ENCODE data around the gene LCMT1.

LCMT1 gene

DNA sequence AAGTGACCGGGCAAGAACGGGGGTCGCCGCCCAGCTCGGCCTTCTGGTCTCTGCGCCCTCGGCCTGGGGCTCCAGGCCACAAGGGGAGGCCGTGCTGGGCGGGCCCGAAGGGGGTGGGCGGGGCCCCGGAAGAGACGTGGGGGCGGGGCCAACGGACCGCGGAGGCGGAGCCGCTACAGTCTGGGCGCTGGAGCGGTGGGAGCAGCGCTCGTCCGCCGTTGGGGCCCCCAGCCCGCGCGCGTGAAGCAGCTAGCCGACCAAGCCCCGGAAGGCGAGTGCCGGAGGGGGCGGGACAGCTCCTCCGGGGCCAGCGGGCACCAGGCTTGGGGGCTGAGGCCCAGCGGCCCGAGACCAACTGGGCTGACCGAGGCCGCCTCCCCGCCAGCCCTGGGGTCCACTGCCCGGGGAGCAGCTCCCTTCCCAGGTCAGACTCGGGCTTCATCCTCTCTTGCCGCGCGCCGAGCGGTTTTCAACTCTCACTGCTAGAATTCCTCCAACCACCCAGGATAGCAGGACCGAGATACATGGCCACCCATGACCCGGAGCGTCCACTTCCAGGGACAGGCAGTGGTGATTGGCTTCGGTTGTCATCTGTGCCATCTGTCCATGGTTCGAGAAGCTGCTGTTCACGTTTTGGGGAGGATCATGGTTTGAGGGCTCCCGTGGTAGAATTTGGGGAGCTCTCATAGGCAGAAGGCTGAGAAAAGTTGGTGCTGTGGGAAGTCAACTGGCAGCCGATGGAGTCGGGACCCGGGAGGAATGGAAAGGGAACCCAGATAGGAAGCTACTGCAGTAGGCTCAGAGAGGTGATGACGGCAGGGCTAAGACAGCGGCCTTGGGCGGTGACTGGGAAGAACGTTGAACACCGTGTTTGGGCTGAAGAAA lies 44.6 kb upstream of the LCMT1 start:
- DNase-seq (ENCODE audit: low read depth in 2 of 2) = peak; percentile 68 to 72
- TF ChIP-seq, protein P1, sequence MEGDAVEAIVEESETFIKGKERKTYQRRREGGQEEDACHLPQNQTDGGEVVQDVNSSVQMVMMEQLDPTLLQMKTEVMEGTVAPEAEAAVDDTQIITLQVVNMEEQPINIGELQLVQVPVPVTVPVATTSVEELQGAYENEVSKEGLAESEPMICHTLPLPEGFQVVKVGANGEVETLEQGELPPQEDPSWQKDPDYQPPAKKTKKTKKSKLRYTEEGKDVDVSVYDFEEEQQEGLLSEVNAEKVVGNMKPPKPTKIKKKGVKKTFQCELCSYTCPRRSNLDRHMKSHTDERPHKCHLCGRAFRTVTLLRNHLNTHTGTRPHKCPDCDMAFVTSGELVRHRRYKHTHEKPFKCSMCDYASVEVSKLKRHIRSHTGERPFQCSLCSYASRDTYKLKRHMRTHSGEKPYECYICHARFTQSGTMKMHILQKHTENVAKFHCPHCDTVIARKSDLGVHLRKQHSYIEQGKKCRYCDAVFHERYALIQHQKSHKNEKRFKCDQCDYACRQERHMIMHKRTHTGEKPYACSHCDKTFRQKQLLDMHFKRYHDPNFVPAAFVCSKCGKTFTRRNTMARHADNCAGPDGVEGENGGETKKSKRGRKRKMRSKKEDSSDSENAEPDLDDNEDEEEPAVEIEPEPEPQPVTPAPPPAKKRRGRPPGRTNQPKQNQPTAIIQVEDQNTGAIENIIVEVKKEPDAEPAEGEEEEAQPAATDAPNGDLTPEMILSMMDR (IDR thresholded peaks at IDR 0.05; ENCODE audit: low read depth, low read length) = no peak
- peak overlapping the region; percentile 59 to 70 for H3K4me3 ChIP-seq (replicated peaks in 1 of 2; ENCODE audit: low read depth in 2 of 2, low read length in 2 of 2)

DNA sequence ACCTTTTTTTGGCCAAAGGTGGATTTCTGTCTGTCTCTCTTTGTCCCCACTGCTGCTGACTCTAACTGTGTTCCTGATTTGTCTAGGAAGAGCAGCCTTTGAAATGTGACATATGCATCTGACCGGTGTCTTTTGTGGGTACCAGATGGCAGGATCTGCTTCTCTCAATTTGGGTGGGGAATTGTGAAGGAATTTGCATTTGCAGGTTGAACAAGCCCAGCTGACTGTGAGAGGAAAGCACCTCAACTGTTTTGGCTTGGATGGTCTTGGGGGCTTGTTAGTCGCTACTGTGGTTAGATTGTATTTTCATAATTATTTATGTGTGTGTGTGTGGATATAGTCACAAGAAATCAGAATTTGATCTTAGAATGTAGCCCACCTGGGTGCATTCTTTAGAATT lies 37.7 kb upstream of the LCMT1 start:
- no peak for DNase-seq (ENCODE audit: low read depth in 2 of 2)
- no peak overlapping the region for H3K4me3 ChIP-seq (replicated peaks in 1 of 2; ENCODE audit: low read depth in 2 of 2, low read length in 2 of 2)
- TF ChIP-seq, protein P1 (IDR thresholded peaks at IDR 0.05; ENCODE audit: low read depth, low read length) = no peak

DNA sequence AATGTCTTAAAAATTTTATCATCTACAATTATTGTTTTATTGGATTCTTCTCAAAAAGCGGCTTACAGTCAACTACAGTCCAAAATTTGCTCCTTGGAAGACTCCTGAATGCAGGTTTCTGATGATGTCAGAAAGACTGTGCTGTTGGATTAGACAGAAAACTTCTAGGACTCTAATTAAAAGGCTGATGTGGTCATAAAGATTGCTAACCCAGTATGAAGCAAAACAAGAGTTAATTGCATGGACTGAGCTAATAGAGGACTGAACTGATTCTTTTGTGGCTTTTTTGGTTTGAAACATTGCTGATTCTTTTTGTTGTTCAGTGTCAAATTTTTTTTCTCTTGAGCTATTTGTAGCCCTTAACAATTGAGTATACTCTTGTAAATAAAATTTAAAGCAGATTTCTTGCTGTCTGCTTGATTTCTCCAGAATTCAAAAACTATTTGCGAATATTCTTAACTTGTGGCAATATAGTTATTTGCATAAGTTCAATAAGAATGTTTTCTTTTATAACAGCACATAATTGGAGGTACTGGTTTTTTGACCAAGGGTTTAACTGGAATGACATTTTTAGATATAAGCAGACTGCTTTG lies 33.1 kb upstream of the LCMT1 start:
- no peak for DNase-seq (ENCODE audit: low read depth in 2 of 2)
- TF ChIP-seq, protein P1 (IDR thresholded peaks at IDR 0.05; ENCODE audit: low read depth, low read length) = no peak
- H3K4me3 ChIP-seq (replicated peaks in 1 of 2; ENCODE audit: low read depth in 2 of 2, low read length in 2 of 2) = no peak overlapping the region

DNA sequence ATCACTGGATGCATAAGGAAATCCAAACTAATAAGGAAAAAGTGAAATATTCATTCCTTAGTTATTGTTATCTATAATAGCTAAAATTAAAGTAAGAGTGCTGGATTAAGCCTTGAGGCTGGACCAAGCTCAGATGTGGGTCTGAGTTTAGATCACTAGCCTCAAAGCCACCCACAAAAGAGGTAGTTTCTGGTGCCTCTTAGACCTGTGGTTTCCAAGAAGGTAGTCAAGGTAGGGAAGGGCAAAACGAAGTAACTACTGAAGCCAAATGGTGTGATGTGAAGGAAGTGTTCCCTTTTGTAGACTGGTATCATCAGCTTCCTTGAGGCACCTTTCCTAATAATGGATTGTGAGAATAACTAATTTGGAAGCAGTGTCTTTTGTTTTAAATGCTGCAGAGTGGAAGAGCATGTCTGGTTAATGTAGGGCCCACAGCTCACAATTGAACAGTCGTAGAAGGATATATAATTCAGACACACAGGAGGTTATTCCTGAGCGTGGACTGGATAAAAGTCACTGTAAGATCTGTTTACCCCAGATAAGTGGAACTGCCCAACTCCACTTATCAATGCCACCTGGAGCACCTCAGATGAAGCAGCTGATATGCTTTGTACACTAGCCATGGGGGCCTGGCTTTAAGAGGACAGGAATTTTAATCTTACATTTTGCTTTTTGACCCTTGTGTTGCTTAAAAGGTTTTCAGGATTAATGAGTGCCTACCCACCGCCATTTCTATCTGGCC lies 31.7 kb upstream of the LCMT1 start:
- DNase-seq (ENCODE audit: low read depth in 2 of 2) = no peak
- H3K4me3 ChIP-seq (replicated peaks in 1 of 2; ENCODE audit: low read depth in 2 of 2, low read length in 2 of 2) = no peak overlapping the region
- TF ChIP-seq, protein P1 (IDR thresholded peaks at IDR 0.05; ENCODE audit: low read depth, low read length) = no peak

DNA sequence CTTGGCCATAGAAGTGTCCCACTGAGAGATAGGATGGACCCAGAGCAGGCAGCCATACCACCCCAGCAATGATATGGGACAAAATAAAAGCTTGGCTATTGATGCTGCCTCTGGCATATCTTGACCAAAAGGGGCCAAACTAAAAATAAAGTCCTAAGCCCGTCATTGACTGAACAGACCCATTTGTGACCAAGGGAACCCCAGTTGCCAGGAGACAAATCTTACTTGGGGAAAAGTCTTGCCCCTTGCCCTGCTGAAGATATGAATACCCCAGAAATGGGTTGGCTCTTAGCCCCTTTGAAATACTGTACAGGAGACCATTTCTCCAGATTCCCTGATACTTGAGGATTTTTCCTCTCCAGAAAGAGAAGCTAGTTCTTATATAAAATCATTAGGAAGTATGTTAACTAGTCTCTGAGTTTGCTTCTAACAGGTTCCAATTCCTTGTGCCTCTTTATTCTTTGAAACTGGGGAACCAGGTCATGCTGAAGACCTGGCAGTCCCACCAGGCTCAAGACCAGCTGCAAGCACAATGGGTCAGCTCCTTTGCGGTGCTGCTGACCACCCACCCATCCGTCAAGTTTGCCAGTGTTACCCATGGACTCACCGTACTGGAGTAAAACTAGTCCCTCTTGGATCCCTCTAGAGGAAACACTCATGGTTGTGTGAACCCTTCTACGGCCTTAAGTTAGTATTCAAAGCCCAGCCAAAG lies 31.0 kb upstream of the LCMT1 start:
- TF ChIP-seq, protein P1 (IDR thresholded peaks at IDR 0.05; ENCODE audit: low read depth, low read length) = no peak
- no peak overlapping the region for H3K4me3 ChIP-seq (replicated peaks in 1 of 2; ENCODE audit: low read depth in 2 of 2, low read length in 2 of 2)
- no peak for DNase-seq (ENCODE audit: low read depth in 2 of 2)

DNA sequence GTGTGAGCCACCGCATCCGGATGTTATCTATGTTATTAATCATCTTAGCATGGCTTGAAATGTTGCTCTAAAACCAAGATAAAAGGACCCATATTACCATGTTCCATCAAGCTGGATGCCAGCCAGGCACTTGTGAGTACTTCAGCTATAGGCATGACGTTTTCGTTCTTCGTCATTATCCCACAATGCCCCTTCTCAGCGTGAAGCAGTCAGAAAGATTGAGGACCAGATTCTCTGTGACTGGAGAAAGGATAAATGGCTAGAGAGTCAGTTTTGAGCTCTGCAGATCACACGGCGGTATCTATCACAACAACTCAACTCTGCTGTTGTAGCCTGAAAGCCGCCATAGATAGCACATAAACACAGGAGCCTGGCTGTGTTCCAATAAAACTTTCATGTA lies 29.8 kb upstream of the LCMT1 start:
- H3K4me3 ChIP-seq (replicated peaks in 1 of 2; ENCODE audit: low read depth in 2 of 2, low read length in 2 of 2) = no peak overlapping the region
- no peak for DNase-seq (ENCODE audit: low read depth in 2 of 2)
- TF ChIP-seq, protein P1 (IDR thresholded peaks at IDR 0.05; ENCODE audit: low read depth, low read length) = no peak
